ENCODE measurements around the gene ALK. TPM values are rescaled to one million over a fixed set of nuclear protein-coding genes. Genes with fewer than 3 reads are reported as not detected.

ALK gene
- polyA plus RNA-seq, 1 experiment, result not detected

DNA sequence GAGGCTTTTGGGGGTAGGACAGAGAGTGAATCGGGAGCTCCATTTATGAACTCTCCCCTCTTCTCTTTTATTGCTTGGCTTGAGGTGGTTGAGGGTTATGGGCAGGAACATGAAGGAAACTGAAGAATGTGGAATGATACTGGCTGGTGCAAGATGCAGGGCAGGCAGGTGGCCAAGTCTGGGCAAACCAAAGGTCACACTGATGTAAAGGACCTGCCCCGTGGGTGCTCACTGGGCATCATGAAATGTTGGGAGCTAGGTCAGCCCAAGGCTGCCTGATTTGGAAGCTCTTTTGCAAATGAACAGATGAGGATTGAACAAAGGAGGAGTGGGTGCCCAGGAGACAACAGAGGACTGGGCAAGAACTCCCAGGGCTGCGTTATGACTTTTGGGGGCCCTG lies 477.2 kb downstream of the ALK start:
- no peaks in the 10 kb centered on the region; the same call in 1 of the 2 replicates for H3K9me3 ChIP-seq (ENCODE audit: control insufficient read depth, insufficient read depth, low read length)
- H3K27ac ChIP-seq (ENCODE audit: low read depth, low read length), result no peak overlapping the region
- CTCF ChIA-PET, result no interaction called here
- no peaks in the 10 kb centered on the region for H3K27me3 ChIP-seq (ENCODE audit: control insufficient read depth, insufficient read depth, low read length)
- H3K4me3 ChIP-seq (ENCODE audit: low read depth, low read length), result no peak overlapping the region
- DNase-seq (ENCODE audit: low read depth, low spot score), result no peak
- TF ChIP-seq, protein P1, sequence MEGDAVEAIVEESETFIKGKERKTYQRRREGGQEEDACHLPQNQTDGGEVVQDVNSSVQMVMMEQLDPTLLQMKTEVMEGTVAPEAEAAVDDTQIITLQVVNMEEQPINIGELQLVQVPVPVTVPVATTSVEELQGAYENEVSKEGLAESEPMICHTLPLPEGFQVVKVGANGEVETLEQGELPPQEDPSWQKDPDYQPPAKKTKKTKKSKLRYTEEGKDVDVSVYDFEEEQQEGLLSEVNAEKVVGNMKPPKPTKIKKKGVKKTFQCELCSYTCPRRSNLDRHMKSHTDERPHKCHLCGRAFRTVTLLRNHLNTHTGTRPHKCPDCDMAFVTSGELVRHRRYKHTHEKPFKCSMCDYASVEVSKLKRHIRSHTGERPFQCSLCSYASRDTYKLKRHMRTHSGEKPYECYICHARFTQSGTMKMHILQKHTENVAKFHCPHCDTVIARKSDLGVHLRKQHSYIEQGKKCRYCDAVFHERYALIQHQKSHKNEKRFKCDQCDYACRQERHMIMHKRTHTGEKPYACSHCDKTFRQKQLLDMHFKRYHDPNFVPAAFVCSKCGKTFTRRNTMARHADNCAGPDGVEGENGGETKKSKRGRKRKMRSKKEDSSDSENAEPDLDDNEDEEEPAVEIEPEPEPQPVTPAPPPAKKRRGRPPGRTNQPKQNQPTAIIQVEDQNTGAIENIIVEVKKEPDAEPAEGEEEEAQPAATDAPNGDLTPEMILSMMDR (IDR thresholded peaks at IDR 0.05; ENCODE audit: low read depth, low read length), result no peak
- POLR2A ChIA-PET, result no interaction called here

- DNase-seq (ENCODE audit: low read depth, low spot score), result no peak
- TF ChIP-seq, protein P1 (IDR thresholded peaks at IDR 0.05; ENCODE audit: low read depth, low read length), result no peak
- ChIA-PET CTCF (interaction anchor here (0.6 kb wide), 1 partner anchor 17 kb away, joined by 7 read pairs; no protein-coding TSS in a partner anchor), POLR2A (no interaction called here)
- no peaks in the 10 kb centered on the region for H3K27me3 ChIP-seq (ENCODE audit: control insufficient read depth, insufficient read depth, low read length)
- H3K27ac ChIP-seq (ENCODE audit: low read depth, low read length), result no peak overlapping the region
- H3K4me3 ChIP-seq (ENCODE audit: low read depth, low read length), result no peak overlapping the region
- no peaks in the 10 kb centered on the region; the same call in 1 of the 2 replicates for H3K9me3 ChIP-seq (ENCODE audit: control insufficient read depth, insufficient read depth, low read length)
Measured at GRCh38 chr2:29443627-29444026, 477.8 kb downstream of the ALK start.

GRCh38 chr2:29443151-29443550 lies 478.2 kb downstream of the ALK start:
- H3K4me3 ChIP-seq (ENCODE audit: low read depth, low read length), result no peak overlapping the region
- H3K27ac ChIP-seq (ENCODE audit: low read depth, low read length), result no peak overlapping the region
- no peaks in the 10 kb centered on the region; the same call in 1 of the 2 replicates for H3K9me3 ChIP-seq (ENCODE audit: control insufficient read depth, insufficient read depth, low read length)
- TF ChIP-seq, protein P1 (IDR thresholded peaks at IDR 0.05; ENCODE audit: low read depth, low read length), result no peak
- POLR2A ChIA-PET, result no interaction called here
- no peak for DNase-seq (ENCODE audit: low read depth, low spot score)
- no peaks in the 10 kb centered on the region for H3K27me3 ChIP-seq (ENCODE audit: control insufficient read depth, insufficient read depth, low read length)
- CTCF ChIA-PET, result interaction anchor here (0.6 kb wide), 1 partner anchor 16 kb away, joined by 7 read pairs; no protein-coding TSS in a partner anchor

- CTCF ChIA-PET, result no interaction called here
- no peak for DNase-seq (ENCODE audit: low read depth, low spot score)
- Histone ChIP-seq H3K27me3 (ENCODE audit: control insufficient read depth, insufficient read depth, low read length) (no peaks in the 10 kb centered on the region), H3K9me3 (ENCODE audit: control insufficient read depth, insufficient read depth, low read length) (no peaks in the 10 kb centered on the region; the same call in 1 of the 2 replicates), H3K27ac (ENCODE audit: low read depth, low read length) (no peak overlapping the region), H3K4me3 (ENCODE audit: low read depth, low read length) (no peak overlapping the region)
- POLR2A ChIA-PET, result no interaction called here
- TF ChIP-seq, protein P1 (IDR thresholded peaks at IDR 0.05; ENCODE audit: low read depth, low read length), result no peak
Measured at GRCh38 chr2:29440921-29441623, 480.3 kb downstream of the ALK start.

- DNase-seq (ENCODE audit: low read depth, low spot score), result no peak
- H3K27ac ChIP-seq (ENCODE audit: low read depth, low read length), result no peak overlapping the region
- no peak overlapping the region for H3K4me3 ChIP-seq (ENCODE audit: low read depth, low read length)
- H3K9me3 ChIP-seq (ENCODE audit: control insufficient read depth, insufficient read depth, low read length), result no peaks in the 10 kb centered on the region
- H3K27me3 ChIP-seq (ENCODE audit: control insufficient read depth, insufficient read depth, low read length), result peaks cover 4% of the 10 kb centered on the region
- TF ChIP-seq, protein P1 (IDR thresholded peaks at IDR 0.05; ENCODE audit: low read depth, low read length), result no peak
- ChIA-PET CTCF (no interaction called here), POLR2A (no interaction called here)
Measured at GRCh38 chr2:29433920-29434319, 487.5 kb downstream of the ALK start.
